Mesothelial cell of epicardium (in vitro differentiated cells): ENCODE results near the gene PAX2. TPM values are rescaled to one million over a fixed set of nuclear protein-coding genes. Genes with fewer than 3 reads are reported as not detected.

Experiments used
- DNase-seq, 2 experiments: peaks; one replicate each; pipeline ENCODE4 v3.0.0; 2021; ENCODE audit warnings: low spot score in 2 of 2; ENCODE audit not compliant: unreplicated experiment in 2 of 2
- H3K27ac Mint-ChIP-seq: 2 replicates; pipeline ENCODE4 v1.8.0; 2021; ENCODE audit warnings: mixed read lengths
- H3K27me3 Mint-ChIP-seq: 2 replicates; pipeline ENCODE4 v1.8.0; 2021; ENCODE audit warnings: low read depth, mixed read lengths
- H3K36me3 Mint-ChIP-seq: 2 replicates; pipeline ENCODE4 v1.8.0; 2021; ENCODE audit warnings: mixed read lengths
- H3K4me1 Mint-ChIP-seq: 2 replicates; pipeline ENCODE4 v1.8.0; 2021; ENCODE audit warnings: mixed read lengths
- H3K4me3 Mint-ChIP-seq: 2 replicates; pipeline ENCODE4 v1.8.0; 2021; ENCODE audit warnings: mild to moderate bottlenecking, moderate library complexity, mixed read lengths
- H3K9me3 Mint-ChIP-seq: 2 replicates; pipeline ENCODE4 v1.8.0; 2021; ENCODE audit warnings: mixed read lengths
- total RNA-seq: library from RNA; stranded (reverse); gene quantifications from 3 replicates; pipeline ENCODE4 v1.2.1, GENCODE V29; 2021
- TF ChIP-seq, protein P1 (sequence below): fragments of 200-600 bp; sonication (generic); IDR thresholded peaks from one replicate; pipeline ENCODE4 v1.5.0; 2021; ENCODE audit warnings: antibody characterized with exemption; ENCODE audit not compliant: unreplicated experiment

Gene PAX2
- total RNA-seq, 1 donor from 2014 or later, result not detected

DNA sequence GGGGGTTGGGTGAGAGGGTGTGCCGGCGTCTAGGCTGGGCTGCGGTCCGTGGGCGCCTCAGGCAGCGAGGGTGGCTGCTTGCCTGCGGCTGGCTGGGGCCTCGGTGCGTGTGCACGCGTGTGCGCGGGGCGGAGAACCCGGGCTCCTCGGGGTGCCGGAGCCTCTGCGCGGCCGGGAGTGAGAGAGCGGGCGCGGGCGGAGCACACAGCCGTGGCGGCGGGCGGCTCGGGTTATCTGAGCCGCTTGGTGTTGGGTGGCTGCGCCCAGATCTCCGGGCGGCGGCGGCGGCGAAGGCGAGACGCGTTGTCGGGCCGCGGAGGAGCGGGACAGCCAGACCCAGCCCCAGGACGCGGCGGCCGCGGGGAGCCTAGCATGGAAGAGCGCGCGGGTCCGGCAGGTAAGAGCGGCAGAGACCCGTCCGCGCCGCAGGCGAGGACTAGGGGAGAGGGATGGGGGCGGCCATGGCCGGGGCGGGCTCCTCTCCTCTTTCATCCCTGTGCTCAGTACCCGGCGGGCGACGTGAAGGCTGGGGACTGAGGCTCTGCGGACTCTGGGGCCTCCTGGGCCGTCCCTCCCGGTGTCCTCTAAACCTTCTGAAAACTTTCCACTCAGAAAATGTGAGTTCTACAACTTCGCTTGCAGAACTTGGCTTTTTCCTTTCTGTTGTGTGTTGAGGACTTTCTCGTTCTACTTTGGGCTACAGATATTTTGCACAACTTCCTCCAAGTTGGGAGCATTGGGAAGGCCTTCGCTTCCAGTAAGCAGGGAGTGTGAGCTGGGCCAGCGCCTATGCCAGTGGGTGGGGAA lies 9.8 kb upstream of the PAX2 start:
- no peak overlapping the region for H3K4me3 Mint-ChIP-seq
- peaks cover 100% of the 10 kb centered on the region for H3K27me3 Mint-ChIP-seq
- no peak overlapping the region for H3K27ac Mint-ChIP-seq
- TF ChIP-seq, protein P1, sequence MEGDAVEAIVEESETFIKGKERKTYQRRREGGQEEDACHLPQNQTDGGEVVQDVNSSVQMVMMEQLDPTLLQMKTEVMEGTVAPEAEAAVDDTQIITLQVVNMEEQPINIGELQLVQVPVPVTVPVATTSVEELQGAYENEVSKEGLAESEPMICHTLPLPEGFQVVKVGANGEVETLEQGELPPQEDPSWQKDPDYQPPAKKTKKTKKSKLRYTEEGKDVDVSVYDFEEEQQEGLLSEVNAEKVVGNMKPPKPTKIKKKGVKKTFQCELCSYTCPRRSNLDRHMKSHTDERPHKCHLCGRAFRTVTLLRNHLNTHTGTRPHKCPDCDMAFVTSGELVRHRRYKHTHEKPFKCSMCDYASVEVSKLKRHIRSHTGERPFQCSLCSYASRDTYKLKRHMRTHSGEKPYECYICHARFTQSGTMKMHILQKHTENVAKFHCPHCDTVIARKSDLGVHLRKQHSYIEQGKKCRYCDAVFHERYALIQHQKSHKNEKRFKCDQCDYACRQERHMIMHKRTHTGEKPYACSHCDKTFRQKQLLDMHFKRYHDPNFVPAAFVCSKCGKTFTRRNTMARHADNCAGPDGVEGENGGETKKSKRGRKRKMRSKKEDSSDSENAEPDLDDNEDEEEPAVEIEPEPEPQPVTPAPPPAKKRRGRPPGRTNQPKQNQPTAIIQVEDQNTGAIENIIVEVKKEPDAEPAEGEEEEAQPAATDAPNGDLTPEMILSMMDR, result no peak
- H3K36me3 Mint-ChIP-seq, result no peaks in the 10 kb centered on the region
- H3K9me3 Mint-ChIP-seq, result no peaks in the 10 kb centered on the region
- DNase-seq, result no peak
- H3K4me1 Mint-ChIP-seq, result peaks cover 12% of the 10 kb centered on the region

DNA sequence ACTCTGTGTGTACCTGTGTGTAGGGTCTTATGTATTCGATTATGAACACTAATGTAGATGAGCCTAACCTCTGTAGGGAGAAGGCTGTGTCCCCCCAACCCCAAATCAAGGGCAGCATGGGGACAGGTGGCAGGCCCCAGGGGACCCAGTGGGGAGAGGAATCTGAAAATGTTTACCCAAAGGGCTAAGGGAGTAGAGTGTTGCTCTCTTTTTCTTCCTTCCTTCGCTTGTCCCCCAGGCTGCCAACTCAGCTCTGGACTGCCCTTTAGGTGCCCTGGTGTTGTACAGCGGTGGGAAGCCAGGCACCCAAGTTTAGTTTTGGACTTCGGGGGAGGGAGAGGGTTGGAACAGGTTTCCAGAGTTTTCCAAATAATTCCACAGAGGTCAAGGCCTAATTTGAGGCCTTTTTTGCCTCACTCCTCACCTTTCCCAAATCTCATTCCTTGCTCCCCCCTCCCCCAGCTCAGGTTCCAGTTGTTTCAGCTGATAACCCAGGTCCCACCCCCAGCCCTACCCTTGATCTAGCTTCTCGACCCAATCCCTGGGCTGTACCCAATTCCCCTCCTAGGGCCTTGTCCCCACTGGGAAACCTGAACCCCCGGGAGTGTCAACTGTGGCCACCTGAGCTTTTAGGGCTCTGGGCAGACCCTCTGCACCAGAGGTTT lies 9.1 kb upstream of the PAX2 start:
- TF ChIP-seq, protein P1, result no peak
- no peak overlapping the region for H3K27ac Mint-ChIP-seq
- H3K9me3 Mint-ChIP-seq, result no peaks in the 10 kb centered on the region
- H3K36me3 Mint-ChIP-seq, result no peaks in the 10 kb centered on the region
- no peak for DNase-seq
- H3K4me1 Mint-ChIP-seq, result peaks cover 7% of the 10 kb centered on the region
- H3K4me3 Mint-ChIP-seq, result no peak overlapping the region
- H3K27me3 Mint-ChIP-seq, result peaks cover 100% of the 10 kb centered on the region

DNA sequence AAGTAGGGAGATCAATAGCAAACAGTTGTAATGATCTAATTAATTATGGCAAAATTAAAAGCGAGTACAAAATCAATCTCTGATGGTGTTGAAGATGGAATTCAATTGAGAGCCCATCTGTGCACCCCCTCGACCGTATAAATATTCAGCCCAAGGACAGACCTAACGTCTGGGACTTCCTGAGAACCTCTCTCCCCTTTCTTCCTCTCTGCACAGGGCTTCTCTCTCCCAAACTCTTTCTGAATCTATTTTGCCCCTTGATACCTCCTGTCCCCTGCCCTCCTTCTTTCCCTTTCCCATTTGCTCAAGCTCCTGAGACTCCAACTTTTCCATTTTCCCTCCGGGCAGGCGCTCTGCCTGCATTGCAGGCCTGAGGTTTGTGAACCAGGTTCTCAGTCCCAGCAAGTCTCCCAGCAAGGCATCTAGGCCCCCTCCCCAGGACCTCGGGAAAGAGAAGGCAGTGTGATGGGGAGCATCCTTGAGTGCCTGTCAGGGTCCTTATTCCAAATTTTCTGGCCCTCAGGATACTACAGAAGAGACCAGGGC lies 8.5 kb upstream of the PAX2 start:
- Mint-ChIP-seq H3K27me3 (peaks cover 100% of the 10 kb centered on the region), H3K4me3 (no peak overlapping the region), H3K4me1 (peaks cover 3% of the 10 kb centered on the region), H3K36me3 (no peaks in the 10 kb centered on the region), H3K9me3 (no peaks in the 10 kb centered on the region), H3K27ac (no peak overlapping the region)
- TF ChIP-seq, protein P1, result no peak
- DNase-seq, result no peak

DNA sequence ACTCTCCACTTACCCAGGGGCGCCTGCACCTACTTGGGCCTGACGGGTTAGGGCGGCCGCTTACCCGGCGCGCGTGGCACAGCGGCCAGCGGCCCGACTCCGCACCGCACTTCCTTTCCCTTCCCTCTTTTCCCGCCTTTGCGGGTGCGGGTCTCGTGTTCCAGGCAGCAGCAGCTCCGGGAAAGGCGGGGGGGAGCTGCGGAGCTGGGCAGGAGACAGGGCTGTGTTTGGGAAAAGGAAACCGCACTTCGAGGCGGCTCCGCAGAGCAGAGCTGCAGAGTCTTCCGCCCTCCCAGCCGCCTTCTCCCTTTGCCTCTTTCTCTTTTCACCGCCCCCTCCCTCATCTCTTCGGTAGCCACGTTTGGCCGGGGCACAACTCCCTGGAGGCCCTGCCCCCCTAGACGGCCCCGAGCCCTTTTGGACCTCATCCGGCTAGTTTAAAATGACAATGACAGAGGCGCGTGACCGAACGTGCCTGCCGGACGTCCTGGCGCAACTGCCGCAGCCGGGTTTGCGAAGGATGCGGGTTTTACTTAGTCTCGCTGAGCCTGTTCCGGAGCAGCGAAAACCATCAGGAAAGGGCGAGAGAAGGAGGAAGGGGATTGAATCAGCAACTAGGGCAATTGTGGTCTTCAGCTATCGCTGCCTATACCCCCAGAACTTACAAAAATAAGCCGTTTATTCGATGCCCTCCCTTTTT lies 7.9 kb upstream of the PAX2 start:
- Mint-ChIP-seq H3K27me3 (peaks cover 100% of the 10 kb centered on the region), H3K4me3 (no peak overlapping the region), H3K9me3 (no peaks in the 10 kb centered on the region), H3K36me3 (no peaks in the 10 kb centered on the region), H3K27ac (no peak overlapping the region), H3K4me1 (peaks cover 3% of the 10 kb centered on the region)
- DNase-seq, result no peak
- TF ChIP-seq, protein P1, result no peak

DNA sequence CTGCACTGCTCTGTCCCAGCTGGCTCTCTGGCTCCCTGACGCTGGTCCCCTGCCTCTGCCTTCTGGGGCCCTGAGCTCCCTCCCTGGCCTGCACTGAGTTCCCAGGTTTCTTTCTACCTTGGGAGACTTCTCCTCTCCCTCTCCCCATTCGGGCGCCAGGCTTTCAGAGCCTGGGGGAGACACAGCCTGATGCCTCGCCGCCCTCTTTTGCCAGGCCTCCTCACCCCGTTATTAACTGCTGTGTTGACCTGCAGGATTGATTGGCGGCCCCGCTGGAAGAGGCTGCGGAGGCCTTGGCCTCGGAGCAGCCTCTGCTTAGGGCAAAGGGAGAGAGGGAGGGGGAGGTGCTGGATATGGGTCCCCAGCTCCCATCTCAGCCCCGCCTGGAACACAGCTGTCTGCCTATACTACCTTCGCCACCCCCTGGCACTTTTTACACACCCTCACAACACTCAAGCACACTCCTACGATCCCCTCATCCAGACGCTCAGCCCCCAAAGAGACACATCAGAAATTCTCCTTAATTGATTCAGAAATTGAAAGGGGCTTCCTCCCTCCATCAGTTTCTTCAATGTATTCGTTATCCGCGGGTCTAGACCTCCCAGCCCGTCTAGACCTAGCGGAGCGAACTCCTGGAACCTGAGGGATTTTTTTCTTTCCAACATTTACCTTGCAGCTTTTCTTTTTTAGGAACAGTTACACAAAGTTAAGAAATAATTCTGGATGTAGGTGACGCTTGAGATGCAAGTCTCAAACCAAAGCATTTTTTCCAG lies 7.1 kb upstream of the PAX2 start:
- Mint-ChIP-seq H3K4me1 (peaks cover 3% of the 10 kb centered on the region), H3K27ac (no peak overlapping the region), H3K4me3 (no peak overlapping the region), H3K9me3 (no peaks in the 10 kb centered on the region), H3K27me3 (peaks cover 100% of the 10 kb centered on the region), H3K36me3 (no peaks in the 10 kb centered on the region)
- no peak for DNase-seq
- TF ChIP-seq, protein P1, result no peak
